Caco-2 (cell line): Measurements from ENCODE around the gene TMEM203. TPM values are rescaled to one million over a fixed set of nuclear protein-coding genes. Genes with fewer than 3 reads are reported as not detected.

Experiments
- BruUV-seq: library from RNA; stranded (reverse); fragments of 400-500 nt; replicated peaks from 2 replicates; lab custom pipeline; 2021; lab: Mats Ljungman, UMichigan
- CTCF ChIA-PET: fragments of 300-600 bp; sonication (Branson Sonifier 250); formaldehyde crosslinking; loops from one replicate; lab custom pipeline; 2022; ENCODE audit warnings: antibody characterized with exemption; lab: Charles Lee
- POLR2A ChIA-PET: fragments of 300-600 bp; sonication (Branson Sonifier 250); formaldehyde crosslinking; loops from one replicate; lab custom pipeline; 2022; ENCODE audit warnings: antibody characterized with exemption; lab: Charles Lee
- DNase-seq, 2 experiments: peaks; one replicate each; pipeline versions ENCODE4 v3.0.0 to v3.0.0-alpha.2; 2020 to 2022
- H3K27me3 ChIP-seq: replicated peaks from 2 replicates; pipeline ENCODE4 v1.6.0; 2011; ENCODE audit warnings: low read length; ENCODE audit not compliant: control insufficient read depth, insufficient read depth
- H3K36me3 ChIP-seq: 2 replicates; pipeline ENCODE4 v1.5.1; 2011; ENCODE audit warnings: low read length; ENCODE audit not compliant: control insufficient read depth, insufficient read depth
- H3K4me1 ChIP-seq: fragments of 250-450 bp; sonication (Bioruptor Pico); 2 replicates; pipeline ENCODE4 v1.5.1; 2020; ENCODE audit warnings: mild to moderate bottlenecking
- H3K4me3 ChIP-seq: 2 replicates; pipeline ENCODE4 v1.5.1; 2011; ENCODE audit warnings: low read depth, mild to moderate bottlenecking, control low read depth, low read length
- H3K9me3 ChIP-seq: fragments of 250-450 bp; sonication (Bioruptor Pico); 2 replicates; pipeline ENCODE4 v1.5.1; 2020; ENCODE audit warnings: mild to moderate bottlenecking, moderate library complexity
- H3K27ac Mint-ChIP-seq: one replicate; pipeline ENCODE4 v1.8.0; 2022; ENCODE audit warnings: mixed read lengths; ENCODE audit not compliant: unreplicated experiment
- H3K27me3 Mint-ChIP-seq: one replicate; pipeline ENCODE4 v1.8.0; 2022; ENCODE audit warnings: mixed read lengths; ENCODE audit not compliant: insufficient read depth, unreplicated experiment
- H3K36me3 Mint-ChIP-seq: one replicate; pipeline ENCODE4 v1.8.0; 2022; ENCODE audit warnings: mild to moderate bottlenecking, mixed read lengths; ENCODE audit not compliant: insufficient read depth, unreplicated experiment
- H3K4me1 Mint-ChIP-seq: one replicate; pipeline ENCODE4 v1.8.0; 2022; ENCODE audit warnings: low read depth, mixed read lengths; ENCODE audit not compliant: unreplicated experiment
- H3K4me3 Mint-ChIP-seq: one replicate; pipeline ENCODE4 v1.8.0; 2022; ENCODE audit warnings: mild to moderate bottlenecking, moderate library complexity, mixed read lengths; ENCODE audit not compliant: unreplicated experiment
- H3K9me3 Mint-ChIP-seq: one replicate; pipeline ENCODE4 v1.8.0; 2022; ENCODE audit warnings: mixed read lengths; ENCODE audit not compliant: unreplicated experiment
- intact Hi-C: fragments of 100-400 bp; cut with micrococcal nuclease; formaldehyde crosslinking; loops from one replicate; pipeline ENCODE4 v1.10.0; 2022; ENCODE audit not compliant: unreplicated experiment
- total RNA-seq: library from RNA; stranded (reverse); gene quantifications from 2 replicates; pipeline ENCODE4 v1.2.3, GENCODE V29; 2022
- TF ChIP-seq, protein P1 (sequence below), 2 experiments: fragments of 200-600 bp in 1 of 2; IDR thresholded peaks; 1 replicate in 1 of 2; 2 replicates in 1 of 2; pipeline versions ENCODE4 v1.5.1 to v1.8.0; 2011 to 2022; ENCODE audit warnings: antibody characterized with exemption in 1 of 2, control low read depth in 1 of 2, inconsistent platforms in 1 of 2, low read depth in 1 of 2, low read length in 1 of 2, mild to moderate bottlenecking in 1 of 2, moderate library complexity in 1 of 2; ENCODE audit not compliant: insufficient read depth in 1 of 2, severe bottlenecking in 1 of 2, unreplicated experiment in 1 of 2

TMEM203 gene
- total RNA-seq, 1 experiment from 2014 or later: 38.4 TPM

DNA sequence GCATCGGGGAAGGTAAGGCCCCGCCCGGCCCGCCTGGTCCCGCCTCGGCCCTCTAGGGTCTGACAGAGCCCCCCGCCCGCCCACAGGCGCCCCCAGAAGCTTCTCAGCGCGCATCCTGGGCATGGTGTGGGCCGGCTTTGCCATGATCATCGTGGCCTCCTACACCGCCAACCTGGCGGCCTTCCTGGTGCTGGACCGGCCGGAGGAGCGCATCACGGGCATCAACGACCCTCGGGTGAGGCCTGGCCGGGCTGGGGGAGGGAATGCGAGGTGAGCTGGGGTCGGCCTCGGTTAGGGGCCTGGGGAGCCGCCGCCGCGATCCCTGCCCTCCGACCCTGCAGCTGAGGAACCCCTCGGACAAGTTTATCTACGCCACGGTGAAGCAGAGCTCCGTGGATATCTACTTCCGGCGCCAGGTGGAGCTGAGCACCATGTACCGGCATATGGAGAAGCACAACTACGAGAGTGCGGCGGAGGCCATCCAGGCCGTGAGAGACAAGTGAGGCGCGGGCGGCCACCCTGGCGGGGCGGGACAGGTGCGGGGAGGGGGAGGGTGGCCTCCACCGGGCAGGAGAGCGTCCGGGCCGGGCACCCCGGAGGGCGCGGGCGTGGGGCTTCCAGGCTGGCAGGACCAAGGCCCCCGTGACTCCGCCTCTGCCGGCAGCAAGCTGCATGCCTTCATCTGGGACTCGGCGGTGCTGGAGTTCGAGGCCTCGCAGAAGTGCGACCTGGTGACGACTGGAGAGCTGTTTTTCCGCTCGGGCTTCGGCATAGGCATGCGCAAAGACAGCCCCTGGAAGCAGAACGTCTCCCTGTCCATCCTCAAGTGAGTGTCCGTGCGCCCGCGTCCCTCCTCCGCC, 42.7 kb downstream of the TMEM203 start:
- no TSS peak for BruUV-seq
- Mint-ChIP-seq H3K4me1 (peaks cover 6% of the 10 kb centered on the region), H3K9me3 (no peaks in the 10 kb centered on the region), H3K27ac (no peak overlapping the region), H3K4me3 (peak overlapping the region; percentile 72), H3K36me3 (no peaks in the 10 kb centered on the region), H3K27me3 (peaks cover 16% of the 10 kb centered on the region)
- peaks cover 4% of the 10 kb centered on the region; the same call in 1 of the 2 replicates for H3K4me1 ChIP-seq
- ChIA-PET POLR2A (interaction anchor here (0.6 to 0.9 kb wide), 2 partner anchors 38 to 372 kb away, joined by 3 to 5 read pairs; partner anchors contain the start of gene TPRN), CTCF (interaction anchor here (0.6 to 1.9 kb wide), 13 partner anchors 14 to 781 kb away, joined by 3 to 11 read pairs (median 4); partner anchors contain the start of genes RNF224, SSNA1 and TUBB4B)
- peak; percentile 62 to 66 for DNase-seq
- H3K9me3 ChIP-seq: no peaks in the 10 kb centered on the region
- peak overlapping the region; percentile 46 for H3K4me3 ChIP-seq
- TF ChIP-seq, protein P1, sequence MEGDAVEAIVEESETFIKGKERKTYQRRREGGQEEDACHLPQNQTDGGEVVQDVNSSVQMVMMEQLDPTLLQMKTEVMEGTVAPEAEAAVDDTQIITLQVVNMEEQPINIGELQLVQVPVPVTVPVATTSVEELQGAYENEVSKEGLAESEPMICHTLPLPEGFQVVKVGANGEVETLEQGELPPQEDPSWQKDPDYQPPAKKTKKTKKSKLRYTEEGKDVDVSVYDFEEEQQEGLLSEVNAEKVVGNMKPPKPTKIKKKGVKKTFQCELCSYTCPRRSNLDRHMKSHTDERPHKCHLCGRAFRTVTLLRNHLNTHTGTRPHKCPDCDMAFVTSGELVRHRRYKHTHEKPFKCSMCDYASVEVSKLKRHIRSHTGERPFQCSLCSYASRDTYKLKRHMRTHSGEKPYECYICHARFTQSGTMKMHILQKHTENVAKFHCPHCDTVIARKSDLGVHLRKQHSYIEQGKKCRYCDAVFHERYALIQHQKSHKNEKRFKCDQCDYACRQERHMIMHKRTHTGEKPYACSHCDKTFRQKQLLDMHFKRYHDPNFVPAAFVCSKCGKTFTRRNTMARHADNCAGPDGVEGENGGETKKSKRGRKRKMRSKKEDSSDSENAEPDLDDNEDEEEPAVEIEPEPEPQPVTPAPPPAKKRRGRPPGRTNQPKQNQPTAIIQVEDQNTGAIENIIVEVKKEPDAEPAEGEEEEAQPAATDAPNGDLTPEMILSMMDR (IDR thresholded peaks at IDR 0.05; ENCODE audit: insufficient read depth in 1 of 2, low read depth in 1 of 2, low read length in 1 of 2, severe bottlenecking in 1 of 2, unreplicated experiment in 1 of 2): peak in 1 of 2 experiments; percentile 42
- intact Hi-C loops: loop anchor here (2.0 kb wide), 1 partner anchor 64 kb away; the partner anchor contains the start of gene RNF224
- peaks cover 2% of the 10 kb centered on the region for H3K27me3 ChIP-seq
- no peaks in the 10 kb centered on the region for H3K36me3 ChIP-seq

DNA sequence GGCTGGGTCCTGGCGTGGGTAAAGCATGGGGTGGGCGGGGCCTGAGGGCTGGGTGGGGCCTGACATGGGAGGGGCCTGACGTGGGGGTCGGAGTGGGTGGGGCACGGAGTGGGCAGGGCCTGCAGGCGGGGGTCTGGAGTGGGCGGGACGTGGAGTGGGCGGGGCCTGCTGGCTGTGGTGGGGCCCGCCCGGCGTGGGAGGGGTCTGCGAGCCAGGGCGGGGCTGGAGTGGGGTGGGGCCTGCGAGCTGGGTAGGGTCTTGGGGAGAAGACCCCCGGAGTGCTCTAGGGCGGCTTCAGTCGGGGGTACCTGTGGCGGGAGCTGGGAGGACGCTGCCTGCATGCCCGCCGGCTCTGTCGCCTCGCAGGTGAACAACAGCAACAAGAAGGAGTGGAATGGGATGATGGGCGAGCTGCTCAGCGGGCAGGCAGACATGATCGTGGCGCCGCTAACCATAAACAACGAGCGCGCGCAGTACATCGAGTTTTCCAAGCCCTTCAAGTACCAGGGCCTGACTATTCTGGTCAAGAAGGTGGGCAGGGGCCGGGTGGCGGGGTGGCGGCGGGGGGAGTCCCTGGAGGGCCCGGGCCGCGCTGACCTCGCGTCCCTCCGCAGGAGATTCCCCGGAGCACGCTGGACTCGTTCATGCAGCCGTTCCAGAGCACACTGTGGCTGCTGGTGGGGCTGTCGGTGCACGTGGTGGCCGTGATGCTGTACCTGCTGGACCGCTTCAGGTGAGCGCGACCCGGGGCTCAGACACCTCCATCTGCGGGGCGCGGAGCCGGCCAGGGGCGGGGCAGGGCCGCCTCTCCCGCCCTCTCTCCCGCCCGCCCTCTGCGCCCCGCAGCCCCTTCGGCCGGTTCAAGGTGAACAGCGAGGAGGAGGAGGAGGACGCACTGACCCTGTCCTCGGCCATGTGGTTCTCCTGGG, 43.6 kb downstream of the TMEM203 start:
- no peaks in the 10 kb centered on the region for H3K36me3 ChIP-seq
- Mint-ChIP-seq H3K27ac (no peak overlapping the region), H3K4me1 (peaks cover 6% of the 10 kb centered on the region), H3K9me3 (no peaks in the 10 kb centered on the region), H3K4me3 (peak overlapping the region; percentile 72), H3K27me3 (peaks cover 16% of the 10 kb centered on the region), H3K36me3 (no peaks in the 10 kb centered on the region)
- no peaks in the 10 kb centered on the region for H3K9me3 ChIP-seq
- ChIA-PET CTCF (interaction anchor here (0.6 to 1.9 kb wide), 9 partner anchors 15 to 781 kb away, joined by 3 to 11 read pairs (median 4); partner anchors contain the start of genes RNF224 and TUBB4B), POLR2A (no interaction called here)
- no peaks in the 10 kb centered on the region for H3K4me1 ChIP-seq
- peak overlapping the region; percentile 46 for H3K4me3 ChIP-seq
- intact Hi-C loops: loop anchor here (2.0 kb wide), 1 partner anchor 65 kb away; the partner anchor contains the start of gene RNF224
- H3K27me3 ChIP-seq: peaks cover 2% of the 10 kb centered on the region
- TF ChIP-seq, protein P1 (IDR thresholded peaks at IDR 0.05; ENCODE audit: insufficient read depth in 1 of 2, low read depth in 1 of 2, low read length in 1 of 2, severe bottlenecking in 1 of 2, unreplicated experiment in 1 of 2): no peak
- peak in 1 of 2 experiments; percentile 37 for DNase-seq
- BruUV-seq: no TSS peak
